ENCODE results near the gene RPS3. TPM values are rescaled to one million over a fixed set of nuclear protein-coding genes. Genes with fewer than 3 reads are reported as not detected.

RPS3 gene
- total and polyA plus RNA-seq, 9 of the 15 experiments (the other 6 are each of a cell fraction or from before 2014, with no cell fraction given): 2,700 to 5,771 (median 3,679) TPM

GRCh38 chr11:75406338-75406777 lies 7.0 kb downstream of the RPS3 start (continued):
- TF ChIP-seq SMAD1 (IDR thresholded peaks at IDR 0.05; ENCODE audit: low read depth, low read length, partially characterized antibody) (peak; percentile 71), SMC3 (conservative IDR thresholded peaks at IDR 0.05; ENCODE audit: insufficient read depth, low read depth, low read length) (no peak), ETV5 (CRISPR knock-in tag; IDR thresholded peaks at IDR 0.05; ENCODE audit: low read depth) (peak; percentile 66), AFF1 (IDR thresholded peaks at IDR 0.05; ENCODE audit: low read depth in 1 of 2, partially characterized antibody in 2 of 2) (peak in 1 of 2 experiments; percentile 84), NR2F6 (CRISPR knock-in tag; IDR thresholded peaks at IDR 0.05) (no peak), NFIC (IDR thresholded peaks at IDR 0.05) (peak; percentile 90), ZBTB2 (IDR thresholded peaks at IDR 0.05) (peak; percentile 74; the same call in 1 of the 2 replicates), CHAMP1 (IDR thresholded peaks at IDR 0.05) (0 out of 2 replicates have a peak, but pooled peaks have one; percentile 13), MCM7 (IDR thresholded peaks at IDR 0.05) (no peak), NCOA1 (IDR thresholded peaks at IDR 0.05; ENCODE audit: low read depth) (peak; percentile 58; the same call in 1 of the 2 replicates), ZEB2 (IDR thresholded peaks at IDR 0.05) (peak; percentile 69), GTF3C2 (IDR thresholded peaks at IDR 0.05; ENCODE audit: borderline replicate concordance, extremely low read depth, insufficient read length) (no peak), CXXC5 (CRISPR knock-in tag; IDR thresholded peaks at IDR 0.05) (peak; percentile 62; the same call in 1 of the 2 replicates), EZH2 (IDR thresholded peaks at IDR 0.05; ENCODE audit: borderline replicate concordance, low read depth, low read length) (no peak), FOXA3 (CRISPR knock-in tag; conservative IDR thresholded peaks at IDR 0.05 in 1 of 2, IDR thresholded peaks at IDR 0.05 in 1 of 2) (no peak), DPF2 (IDR thresholded peaks at IDR 0.05) (peak; percentile 92), ERF (CRISPR knock-in tag; IDR thresholded peaks at IDR 0.05) (peak; percentile 76; the same call in 1 of the 2 replicates), GATA2 (CRISPR knock-in tag; IDR thresholded peaks at IDR 0.05) (peak; percentile 74), ZNF184 (CRISPR knock-in tag; IDR thresholded peaks at IDR 0.05) (no peak)

Data from K562 (cell line).